ENCODE measurements around the gene RGS12.
A peak's percentile ranks its signal among the peaks of the same experiment; 100 is the strongest.

The RGS12 gene

GRCh38 chr4:3305610-3306371 lies 13.0 kb downstream of the RGS12 start:
- no peak overlapping the region for H3K27ac ChIP-seq
- TF ChIP-seq, protein P1, sequence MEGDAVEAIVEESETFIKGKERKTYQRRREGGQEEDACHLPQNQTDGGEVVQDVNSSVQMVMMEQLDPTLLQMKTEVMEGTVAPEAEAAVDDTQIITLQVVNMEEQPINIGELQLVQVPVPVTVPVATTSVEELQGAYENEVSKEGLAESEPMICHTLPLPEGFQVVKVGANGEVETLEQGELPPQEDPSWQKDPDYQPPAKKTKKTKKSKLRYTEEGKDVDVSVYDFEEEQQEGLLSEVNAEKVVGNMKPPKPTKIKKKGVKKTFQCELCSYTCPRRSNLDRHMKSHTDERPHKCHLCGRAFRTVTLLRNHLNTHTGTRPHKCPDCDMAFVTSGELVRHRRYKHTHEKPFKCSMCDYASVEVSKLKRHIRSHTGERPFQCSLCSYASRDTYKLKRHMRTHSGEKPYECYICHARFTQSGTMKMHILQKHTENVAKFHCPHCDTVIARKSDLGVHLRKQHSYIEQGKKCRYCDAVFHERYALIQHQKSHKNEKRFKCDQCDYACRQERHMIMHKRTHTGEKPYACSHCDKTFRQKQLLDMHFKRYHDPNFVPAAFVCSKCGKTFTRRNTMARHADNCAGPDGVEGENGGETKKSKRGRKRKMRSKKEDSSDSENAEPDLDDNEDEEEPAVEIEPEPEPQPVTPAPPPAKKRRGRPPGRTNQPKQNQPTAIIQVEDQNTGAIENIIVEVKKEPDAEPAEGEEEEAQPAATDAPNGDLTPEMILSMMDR (IDR thresholded peaks at IDR 0.05) = no peak
- H3K4me3 ChIP-seq = no peak overlapping the region
- DNase-seq (ENCODE audit: low spot score) = peak; percentile 60

DNA sequence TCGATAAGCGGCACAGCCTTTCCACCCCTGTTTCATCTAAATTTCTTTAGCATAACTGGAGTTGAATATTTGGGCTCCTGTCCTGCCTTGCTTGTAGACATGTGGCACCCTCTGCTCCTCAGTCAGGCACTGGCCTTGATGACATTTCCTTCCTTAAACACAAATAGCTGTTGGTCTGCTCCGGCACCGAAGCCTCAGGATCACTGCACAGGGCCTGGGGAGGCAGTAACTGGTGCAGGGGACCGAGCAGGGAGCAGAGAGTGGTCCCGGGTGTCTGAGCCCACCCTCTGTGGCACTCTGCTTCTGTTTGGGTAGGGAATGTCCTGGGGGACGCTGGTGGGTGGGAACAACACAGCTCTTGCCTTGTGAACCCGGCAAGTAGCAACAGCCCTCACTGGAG lies 13.6 kb downstream of the RGS12 start:
- TF ChIP-seq, protein P1 (IDR thresholded peaks at IDR 0.05) = no peak
- no peak overlapping the region for H3K27ac ChIP-seq
- peak; percentile 43 for DNase-seq (ENCODE audit: low spot score)
- H3K4me3 ChIP-seq = no peak overlapping the region

GRCh38 chr4:3307060-3307459 lies 14.2 kb downstream of the RGS12 start:
- H3K27ac ChIP-seq = no peak overlapping the region
- no peak overlapping the region for H3K4me3 ChIP-seq
- TF ChIP-seq, protein P1 (IDR thresholded peaks at IDR 0.05) = no peak
- peak; percentile 29 for DNase-seq (ENCODE audit: low spot score)

- Histone ChIP-seq H3K4me3 (no peak overlapping the region), H3K27ac (no peak overlapping the region)
- peak; percentile 28 for DNase-seq (ENCODE audit: low spot score)
- TF ChIP-seq, protein P1 (IDR thresholded peaks at IDR 0.05) = no peak
These were observed 14.7 kb downstream of the RGS12 start for GRCh38 chr4:3307486-3307885.

DNA sequence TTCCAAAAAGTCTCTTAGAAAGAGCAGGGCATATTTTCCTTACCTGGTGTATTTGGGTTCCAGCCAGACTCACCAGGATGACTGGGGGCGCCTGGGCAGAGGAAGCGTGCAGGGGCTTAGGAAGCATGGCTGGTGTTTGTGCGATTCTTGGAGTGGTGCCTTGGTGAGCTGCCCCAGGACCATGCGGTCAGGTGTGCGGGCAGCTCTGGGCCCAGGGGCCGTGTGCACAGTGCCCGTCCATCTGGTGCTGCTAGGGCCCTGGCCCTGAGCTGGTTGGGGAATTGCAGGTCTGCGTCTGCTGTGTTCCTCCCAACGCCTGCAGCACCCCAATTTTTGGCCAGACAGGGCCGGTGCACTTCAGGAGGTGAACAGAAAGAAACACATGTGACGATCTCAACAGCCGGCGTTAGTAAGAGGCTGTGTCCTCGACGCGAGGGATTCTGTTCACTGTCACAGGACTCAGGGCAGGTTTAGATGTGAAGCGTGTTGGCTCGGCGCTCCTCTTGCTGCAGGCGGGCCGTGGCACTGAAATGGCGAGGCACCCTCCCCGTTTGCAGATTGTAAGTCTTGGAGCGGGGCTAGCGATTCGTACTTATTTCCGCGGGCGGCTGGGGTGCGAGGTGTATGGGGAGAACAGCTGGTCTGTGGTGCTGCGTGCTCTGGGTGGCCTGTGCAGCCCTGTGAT lies 15.2 kb downstream of the RGS12 start:
- no peak overlapping the region for H3K4me3 ChIP-seq
- no peak overlapping the region for H3K27ac ChIP-seq
- peak; percentile 60 for DNase-seq (ENCODE audit: low spot score)
- TF ChIP-seq, protein P1 (IDR thresholded peaks at IDR 0.05) = no peak

- TF ChIP-seq, protein P1 (IDR thresholded peaks at IDR 0.05) = no peak
- H3K27ac ChIP-seq = no peak overlapping the region
- peak; percentile 29 for DNase-seq (ENCODE audit: low spot score)
- no peak overlapping the region for H3K4me3 ChIP-seq
These were observed 15.9 kb downstream of the RGS12 start for GRCh38 chr4:3308691-3309090.
